WTC11 (cell line): ENCODE results near the gene DNM3. TPM values are rescaled to one million over a fixed set of nuclear protein-coding genes. Genes with fewer than 3 reads are reported as not detected.

Experiments used
- ATAC-seq: fragments of 200-7000 bp; cut with Tn5 transposase; 2 replicates; pipeline ENCODE4 v1.10.0; 2021; ENCODE audit warnings: mild to moderate bottlenecking, moderate library complexity
- CTCF ChIA-PET: fragments of 300-600 bp; sonication (Branson Sonifier 250); formaldehyde crosslinking; loops from one replicate; lab custom pipeline; 2021; ENCODE audit warnings: antibody characterized with exemption; lab: Charles Lee
- POLR2A ChIA-PET: fragments of 350-600 bp; sonication (Branson Sonifier 250); formaldehyde crosslinking; loops from one replicate; lab custom pipeline; 2021; ENCODE audit warnings: antibody characterized with exemption; lab: Charles Lee
- DNase-seq: peaks from one replicate; pipeline ENCODE4 v3.0.0; 2021; ENCODE audit warnings: low spot score
- H3K27ac Mint-ChIP-seq: 2 replicates; pipeline ENCODE4 v1.8.0; 2021; ENCODE audit warnings: mixed read lengths
- H3K27me3 Mint-ChIP-seq: 2 replicates; pipeline ENCODE4 v1.8.0; 2021; ENCODE audit warnings: low read depth, mild to moderate bottlenecking, moderate library complexity, mixed read lengths
- H3K36me3 Mint-ChIP-seq: 2 replicates; pipeline ENCODE4 v1.8.0; 2021; ENCODE audit warnings: mixed read lengths
- H3K4me1 Mint-ChIP-seq: 2 replicates; pipeline ENCODE4 v1.8.0; 2022; ENCODE audit warnings: mixed read lengths
- H3K4me3 Mint-ChIP-seq: 2 replicates; pipeline ENCODE4 v1.8.0; 2021; ENCODE audit warnings: mild to moderate bottlenecking, moderate library complexity, mixed read lengths
- H3K9me3 Mint-ChIP-seq: 2 replicates; pipeline ENCODE4 v1.8.0; 2021; ENCODE audit warnings: mixed read lengths
- AR ChIP-seq: fragments of 250-450 bp; sonication (Bioruptor Pico); IDR thresholded peaks from 2 replicates; pipeline ENCODE4 v1.9.0; 2021; ENCODE audit warnings: mild to moderate bottlenecking
- ARID4B ChIP-seq: sonication (generic); formaldehyde crosslinking; IDR thresholded peaks from 2 replicates; pipeline ENCODE4 v1.8.0; 2023; ENCODE audit warnings: missing genetic modification reagents, mild to moderate bottlenecking, borderline replicate concordance
- ATF1 ChIP-seq: sonication (generic); formaldehyde crosslinking; IDR thresholded peaks from 2 replicates; pipeline ENCODE4 v1.8.1; 2023; ENCODE audit warnings: mild to moderate bottlenecking, moderate library complexity, missing genetic modification reagents
- ATF3 ChIP-seq: sonication (generic); formaldehyde crosslinking; conservative IDR thresholded peaks from 2 replicates; pipeline ENCODE4 v1.8.1; 2022; ENCODE audit warnings: mild to moderate bottlenecking, missing genetic modification reagents
- CBFB ChIP-seq: sonication (generic); formaldehyde crosslinking; IDR thresholded peaks from 2 replicates; pipeline ENCODE4 v1.8.1; 2022; ENCODE audit warnings: mild to moderate bottlenecking, low read depth, missing genetic modification reagents
- ESRRA ChIP-seq: sonication (generic); formaldehyde crosslinking; IDR thresholded peaks from 2 replicates; pipeline ENCODE4 v1.8.1; 2022; ENCODE audit warnings: mild to moderate bottlenecking, missing genetic modification reagents, borderline replicate concordance
- GTF2I ChIP-seq: fragments of 250-450 bp; sonication (Bioruptor Pico); conservative IDR thresholded peaks from 2 replicates; pipeline ENCODE4 v1.4.0; 2021; ENCODE audit warnings: mild to moderate bottlenecking
- KAT7 ChIP-seq: sonication (generic); formaldehyde crosslinking; IDR thresholded peaks from 2 replicates; pipeline ENCODE4 v1.8.1; 2023; ENCODE audit warnings: missing genetic modification reagents, mild to moderate bottlenecking, borderline replicate concordance
- NFATC4 ChIP-seq: fragments of 250-450 bp; sonication (Bioruptor Pico); IDR thresholded peaks from 2 replicates; pipeline ENCODE4 v1.9.0; 2021; ENCODE audit warnings: mild to moderate bottlenecking
- NR2C2 ChIP-seq: sonication (generic); formaldehyde crosslinking; IDR thresholded peaks from 2 replicates; pipeline ENCODE4 v1.8.0; 2022; ENCODE audit warnings: mild to moderate bottlenecking, missing genetic modification reagents
- TCF7 ChIP-seq: sonication (generic); formaldehyde crosslinking; IDR thresholded peaks from 2 replicates; pipeline ENCODE4 v1.8.0; 2022; ENCODE audit warnings: mild to moderate bottlenecking, low read depth, missing genetic modification reagents, moderate library complexity
- USF2 ChIP-seq: sonication (generic); formaldehyde crosslinking; IDR thresholded peaks from 2 replicates; pipeline ENCODE4 v1.8.1; 2023; ENCODE audit warnings: mild to moderate bottlenecking, missing genetic modification reagents, moderate library complexity
- ZMAT4 ChIP-seq: fragments of 250-450 bp; sonication (Bioruptor Pico); IDR thresholded peaks from 2 replicates; pipeline ENCODE4 v1.9.0; 2021; ENCODE audit warnings: mild to moderate bottlenecking
- ZNF532 ChIP-seq: fragments of 250-450 bp; sonication (Bioruptor Pico); IDR thresholded peaks from 2 replicates; pipeline ENCODE4 v1.9.0; 2021; ENCODE audit warnings: mild to moderate bottlenecking, borderline replicate concordance
- total RNA-seq: library from RNA; stranded (reverse); gene quantifications from 3 replicates; pipeline ENCODE4 v1.2.3, GENCODE V29; 2021

Gene DNM3
- total RNA-seq, 1 experiment from 2014 or later: 1.9 TPM

GRCh38 chr1:172275478-172275877, 434.2 kb downstream of the DNM3 start:
- ChIA-PET CTCF (no interaction called here), POLR2A (no interaction called here)
- Mint-ChIP-seq H3K27me3 (peaks cover 19% of the 10 kb centered on the region), H3K9me3 (no peaks in the 10 kb centered on the region), H3K27ac (no peak overlapping the region), H3K36me3 (no peaks in the 10 kb centered on the region), H3K4me3 (no peak overlapping the region), H3K4me1 (peaks cover 36% of the 10 kb centered on the region)
- no peak for DNase-seq
- no peak for ATAC-seq
- TF ChIP-seq ARID4B (CRISPR knock-in tag) (no peak), ZMAT4 (CRISPR knock-in tag) (no peak), KAT7 (CRISPR knock-in tag) (no peak), ATF1 (CRISPR knock-in tag) (no peak), USF2 (no peak), ATF3 (CRISPR knock-in tag) (no peak), CBFB (CRISPR knock-in tag) (no peak), GTF2I (CRISPR knock-in tag) (no peak), ZNF532 (CRISPR knock-in tag) (no peak), ESRRA (no peak), NFATC4 (CRISPR knock-in tag) (no peak), AR (CRISPR knock-in tag) (no peak), TCF7 (CRISPR knock-in tag) (no peak), NR2C2 (CRISPR knock-in tag) (no peak)
